GM19328 (cell line): ENCODE results near the gene WNT7A.

ENCODE experiments used
- ATAC-seq: cut with Tn5 transposase; IDR thresholded peaks from one replicate; pipeline ENCODE4 v1.9.1; 2021; ENCODE audit warnings: mild to moderate bottlenecking, moderate library complexity; ENCODE audit not compliant: unreplicated experiment

The WNT7A gene

DNA sequence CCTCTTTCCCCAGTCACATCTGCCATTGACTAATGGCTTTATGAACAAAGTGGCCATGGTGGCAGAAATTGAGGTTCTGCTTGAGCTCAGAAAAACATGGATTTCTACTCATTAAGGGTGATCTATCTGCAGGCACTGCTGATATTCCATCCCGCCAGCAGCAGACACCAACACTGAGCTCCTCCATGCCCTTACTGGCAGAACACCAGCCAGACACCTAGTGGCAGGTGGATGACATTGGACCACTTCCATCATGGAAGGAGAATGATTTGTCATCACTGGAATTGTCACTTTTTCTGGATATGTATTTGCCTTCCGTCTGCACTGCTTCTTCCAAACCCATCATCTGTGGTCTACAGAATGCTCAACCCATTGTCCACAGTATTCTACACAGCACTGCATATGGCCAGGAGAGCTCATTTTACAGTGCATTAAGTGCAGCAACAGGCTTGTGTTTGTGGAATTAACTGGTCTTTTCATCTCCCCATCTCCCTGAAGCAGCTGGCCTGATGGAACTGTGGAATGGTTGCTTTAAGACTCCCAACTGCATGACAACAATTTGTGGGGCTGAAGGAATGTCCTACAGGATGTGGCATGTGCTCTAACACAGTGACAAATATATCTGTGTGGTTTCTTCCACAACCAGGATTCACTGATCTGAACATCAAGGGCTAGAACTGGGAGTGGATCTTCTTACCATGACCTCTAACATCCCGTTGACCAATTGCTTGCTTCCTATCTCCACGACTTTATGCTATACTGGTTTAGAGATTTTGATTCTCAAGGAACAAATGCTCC lies 103.4 kb downstream of the WNT7A start:
- ATAC-seq = no peak

DNA sequence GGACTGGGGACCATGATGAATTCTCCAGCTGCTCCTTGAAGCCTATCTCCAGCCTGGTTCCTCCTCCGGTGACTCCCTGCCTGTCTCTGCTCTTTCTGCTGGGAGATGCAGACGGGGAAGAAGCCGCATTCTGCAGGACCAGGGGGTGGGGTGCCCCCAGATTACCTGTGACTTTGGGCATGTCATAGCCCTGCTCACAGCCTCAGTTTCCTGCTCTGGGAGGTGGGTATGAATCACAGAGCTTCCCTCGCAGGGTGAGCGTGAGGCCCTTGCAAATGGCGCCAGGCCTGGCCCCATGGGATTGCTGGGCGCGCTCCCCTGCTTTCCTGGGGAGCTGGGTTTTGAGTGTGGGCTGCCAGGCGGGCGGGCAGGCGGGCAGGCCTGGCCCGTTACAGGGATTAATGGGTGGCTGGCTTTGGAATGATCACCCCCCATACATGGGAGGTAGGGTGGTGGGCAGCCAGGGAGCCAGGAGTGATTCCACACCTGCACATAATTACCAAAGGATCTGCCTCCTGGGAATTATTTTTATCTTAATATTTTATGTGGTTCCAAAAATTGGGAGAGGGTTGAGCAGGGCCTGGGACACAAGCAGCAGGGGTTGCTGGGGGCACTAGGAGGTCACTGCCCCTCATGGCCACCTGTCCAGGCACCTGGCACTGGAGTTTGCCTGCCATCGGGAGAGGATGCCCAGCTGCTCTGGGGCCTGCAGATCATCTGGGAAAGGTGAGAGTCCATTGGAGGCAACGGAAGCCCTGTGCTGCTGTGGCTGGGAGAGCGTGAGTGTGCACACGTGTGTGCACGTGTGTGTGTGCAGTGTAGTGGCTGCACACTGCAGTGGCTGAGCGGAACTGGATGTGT lies 106.8 kb downstream of the WNT7A start:
- ATAC-seq = no peak

DNA sequence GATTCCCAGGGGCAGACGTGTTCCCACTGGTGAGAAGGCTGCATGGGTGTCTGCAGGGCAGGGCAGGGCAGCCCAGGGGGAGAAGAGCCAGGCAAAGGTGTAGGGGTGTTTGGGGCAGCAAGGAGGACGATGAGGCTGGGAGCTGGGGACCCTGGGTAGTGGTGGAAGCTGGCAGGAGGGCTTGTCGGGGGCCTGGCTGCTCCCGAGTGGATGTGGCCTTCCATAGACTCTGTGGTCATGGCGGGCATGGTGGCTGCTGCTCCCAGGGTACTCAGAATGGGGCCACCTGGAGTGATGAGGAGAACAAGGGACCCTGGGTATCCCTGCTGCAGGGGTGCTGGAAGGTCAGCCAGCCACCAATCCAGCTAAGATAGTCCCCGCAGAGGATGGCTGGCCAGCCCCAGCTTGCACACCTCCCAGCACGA lies 107.5 kb downstream of the WNT7A start:
- no peak for ATAC-seq

DNA sequence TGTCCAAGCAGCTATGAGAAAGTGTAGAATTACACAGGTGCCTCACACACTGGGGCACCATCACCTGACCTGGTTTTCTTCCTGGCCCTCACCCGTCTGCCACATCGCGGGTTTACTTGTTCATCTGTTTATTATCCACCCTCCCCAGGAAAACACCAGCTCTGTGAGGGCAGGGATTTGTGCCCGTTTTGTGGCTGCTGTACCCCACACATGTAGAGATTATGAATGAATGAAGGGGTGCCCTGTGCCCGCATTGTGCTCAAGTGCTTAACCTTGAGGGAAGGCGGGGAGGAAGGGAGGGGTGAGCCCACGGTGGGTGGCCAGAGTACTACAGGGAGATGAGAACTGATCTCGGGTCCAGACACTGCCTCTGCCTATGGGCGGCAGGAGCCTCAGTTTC lies 108.4 kb downstream of the WNT7A start:
- no peak for ATAC-seq

DNA sequence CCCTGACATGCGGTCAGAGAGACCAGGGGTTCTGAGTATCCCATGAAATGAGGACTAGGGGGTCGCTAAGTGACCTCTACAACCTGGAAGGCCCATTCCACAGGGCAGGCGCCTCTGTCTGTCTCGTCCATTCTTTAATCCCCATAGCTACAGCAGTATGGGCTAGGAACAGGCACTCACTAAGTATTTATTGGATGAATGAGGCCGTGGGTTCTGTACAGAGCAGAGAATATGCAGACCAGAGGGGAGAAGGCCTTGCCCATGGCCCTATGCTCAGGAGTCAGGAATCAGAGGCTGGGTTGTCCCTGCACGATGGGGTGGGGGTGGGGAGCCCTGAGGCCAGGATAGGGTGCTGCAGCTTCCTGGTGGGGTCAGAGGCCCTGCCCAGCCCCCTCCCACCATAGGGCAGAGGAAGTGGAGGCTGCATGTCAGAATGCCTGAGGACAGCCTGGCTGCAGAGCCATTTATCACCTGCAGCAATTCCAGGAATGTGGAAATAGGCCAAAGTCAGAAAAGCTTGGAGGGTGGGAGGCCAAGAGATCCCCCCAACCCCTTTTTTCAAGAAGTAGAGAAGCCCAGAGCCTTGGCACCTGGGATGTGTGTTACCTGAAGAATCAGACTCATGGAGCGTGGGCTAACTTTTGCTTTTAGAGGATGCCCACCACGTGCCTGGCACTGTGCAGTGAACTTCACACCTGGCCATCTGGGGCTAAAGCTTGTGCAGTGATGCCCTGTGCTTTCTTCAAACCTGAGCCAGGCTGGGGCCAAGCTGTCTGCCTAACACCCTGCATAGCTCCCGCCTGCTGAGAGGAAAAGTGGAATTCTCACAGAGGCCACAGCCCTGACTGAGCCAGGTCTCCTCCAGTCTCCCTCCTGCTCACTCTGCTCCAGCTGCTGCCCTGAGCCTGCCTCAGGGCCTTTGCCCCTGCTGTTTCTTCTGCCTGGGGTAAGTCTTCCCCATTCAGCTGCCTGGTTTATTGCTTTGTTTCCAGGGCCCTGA lies 109.4 kb downstream of the WNT7A start:
- no peak for ATAC-seq

DNA sequence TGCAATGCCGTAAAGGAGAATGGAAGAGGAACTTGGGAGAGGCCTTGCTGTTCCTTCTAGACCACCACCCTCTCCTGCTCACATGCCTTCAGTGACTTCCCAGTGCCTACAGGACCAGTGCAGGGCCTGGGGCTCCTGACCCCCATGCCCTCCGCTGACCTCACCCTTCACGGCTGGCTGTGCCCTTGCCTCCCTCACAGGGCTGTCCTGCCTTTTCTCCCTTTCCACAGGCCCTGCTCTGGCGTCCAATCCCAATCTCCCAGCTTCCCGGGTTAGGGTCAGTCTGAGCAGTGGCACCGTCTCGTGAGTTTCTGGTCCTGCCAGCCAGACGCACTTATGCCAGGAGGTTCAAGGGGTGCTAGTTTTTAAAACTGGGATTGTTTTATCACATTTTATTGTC lies 110.4 kb downstream of the WNT7A start:
- no peak for ATAC-seq

DNA sequence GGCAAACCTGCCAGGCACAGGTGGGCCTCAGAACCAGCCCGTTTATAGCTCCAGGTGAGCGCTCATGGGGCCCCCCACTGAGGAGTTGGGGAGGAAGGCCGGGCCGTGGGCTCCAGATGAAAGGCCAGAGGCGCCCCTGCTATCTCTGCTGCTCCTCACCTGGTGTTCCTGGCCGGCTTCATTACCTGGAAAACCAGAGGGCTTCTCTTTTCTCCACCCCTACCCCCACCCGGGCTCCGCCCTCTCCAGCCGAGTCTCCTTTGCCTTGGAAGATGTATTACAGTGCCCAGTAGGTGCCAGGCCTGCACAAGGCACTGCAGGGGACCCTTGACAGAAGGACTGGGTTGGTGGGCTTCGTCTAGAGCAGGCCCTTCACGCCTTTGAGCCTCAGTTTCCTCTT lies 111.4 kb downstream of the WNT7A start:
- no peak for ATAC-seq

DNA sequence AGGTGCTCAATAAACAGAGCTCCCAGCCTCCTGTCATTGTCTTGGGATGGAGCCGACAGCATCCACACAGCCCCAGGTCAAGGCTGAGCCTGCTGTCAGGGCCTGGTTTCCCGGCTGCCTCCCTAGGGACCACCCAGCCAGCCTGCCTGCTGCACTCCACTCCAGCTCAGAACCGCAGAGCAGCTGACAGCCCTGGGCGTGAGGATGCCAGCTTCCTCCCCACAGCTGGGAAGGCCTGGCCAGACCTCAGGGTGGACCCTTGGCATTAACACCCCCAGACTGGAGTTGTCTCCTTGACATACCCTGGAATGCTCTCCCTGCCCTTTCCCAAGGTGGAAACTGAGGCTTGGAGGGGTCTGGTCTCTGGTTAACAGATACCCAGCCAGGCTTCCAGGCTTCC lies 112.0 kb downstream of the WNT7A start:
- no peak for ATAC-seq

DNA sequence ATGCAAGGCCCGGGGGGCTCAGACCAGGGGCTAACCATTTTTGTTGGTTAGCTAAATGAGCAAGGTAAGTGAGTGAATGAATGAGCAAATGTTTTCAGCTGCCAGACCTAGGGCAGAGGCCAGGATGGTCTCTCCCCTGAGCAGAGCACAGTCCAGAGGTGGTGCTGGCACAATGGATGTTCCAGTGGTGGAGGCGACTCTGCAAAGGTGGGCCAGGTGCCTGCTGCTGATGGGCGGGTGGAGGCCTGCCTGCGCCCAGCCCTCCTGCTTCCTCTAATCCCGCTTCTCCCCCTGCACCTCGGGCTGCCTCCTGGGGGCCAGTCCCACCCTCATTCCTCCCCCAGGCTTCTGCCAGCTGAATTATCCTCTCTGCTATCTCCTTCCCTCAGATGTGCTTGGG lies 112.8 kb downstream of the WNT7A start:
- no peak for ATAC-seq
